ENCODE measurements around the gene MAN1A1. TPM values are rescaled to one million over a fixed set of nuclear protein-coding genes. Genes with fewer than 3 reads are reported as not detected.

Gene MAN1A1
- total RNA-seq, 1 experiment from 2014 or later = 0.06 TPM

DNA sequence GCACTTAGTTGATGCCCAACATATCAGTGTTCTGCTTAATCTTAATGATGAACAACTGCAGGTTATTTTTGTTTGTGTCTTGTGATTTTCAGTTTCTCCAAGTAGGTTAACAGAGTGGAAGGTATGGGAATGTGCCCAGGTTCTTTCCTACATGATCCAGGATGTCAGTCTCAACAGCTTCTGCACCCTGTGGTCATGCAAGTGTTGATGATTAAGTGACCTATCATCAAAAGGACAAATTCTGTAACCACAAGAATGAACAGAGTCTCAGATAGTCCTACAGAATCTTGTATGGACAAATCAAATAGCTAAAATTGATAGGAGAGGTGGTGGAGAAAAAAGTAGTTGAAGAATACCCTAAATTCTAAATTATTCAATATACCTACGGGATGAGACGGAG is 26.1 kb downstream of the MAN1A1 start:
- TF ChIP-seq, protein P1, sequence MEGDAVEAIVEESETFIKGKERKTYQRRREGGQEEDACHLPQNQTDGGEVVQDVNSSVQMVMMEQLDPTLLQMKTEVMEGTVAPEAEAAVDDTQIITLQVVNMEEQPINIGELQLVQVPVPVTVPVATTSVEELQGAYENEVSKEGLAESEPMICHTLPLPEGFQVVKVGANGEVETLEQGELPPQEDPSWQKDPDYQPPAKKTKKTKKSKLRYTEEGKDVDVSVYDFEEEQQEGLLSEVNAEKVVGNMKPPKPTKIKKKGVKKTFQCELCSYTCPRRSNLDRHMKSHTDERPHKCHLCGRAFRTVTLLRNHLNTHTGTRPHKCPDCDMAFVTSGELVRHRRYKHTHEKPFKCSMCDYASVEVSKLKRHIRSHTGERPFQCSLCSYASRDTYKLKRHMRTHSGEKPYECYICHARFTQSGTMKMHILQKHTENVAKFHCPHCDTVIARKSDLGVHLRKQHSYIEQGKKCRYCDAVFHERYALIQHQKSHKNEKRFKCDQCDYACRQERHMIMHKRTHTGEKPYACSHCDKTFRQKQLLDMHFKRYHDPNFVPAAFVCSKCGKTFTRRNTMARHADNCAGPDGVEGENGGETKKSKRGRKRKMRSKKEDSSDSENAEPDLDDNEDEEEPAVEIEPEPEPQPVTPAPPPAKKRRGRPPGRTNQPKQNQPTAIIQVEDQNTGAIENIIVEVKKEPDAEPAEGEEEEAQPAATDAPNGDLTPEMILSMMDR (conservative IDR thresholded peaks at IDR 0.05; ENCODE audit: low read depth, low read length) = no peak
- TF ChIP-seq EZH2 (IDR thresholded peaks at IDR 0.05; ENCODE audit: borderline replicate concordance, low read depth, low read length, poor library complexity, severe bottlenecking) = no peak
- ChIA-PET POLR2A (ENCODE audit: low non-redundant PET) (interaction anchor here (0.7 kb wide), 1 partner anchor 165 kb away, joined by 3 read pairs; no protein-coding TSS in a partner anchor), CTCF (no interaction called here)
- no peaks in the 10 kb centered on the region for H3K4me1 ChIP-seq (ENCODE audit: insufficient read depth, low read length, poor library complexity, severe bottlenecking)
- no peaks in the 10 kb centered on the region for H3K9me3 ChIP-seq (ENCODE audit: low read depth, low read length, poor library complexity, severe bottlenecking)
- no peaks in the 10 kb centered on the region for H3K36me3 ChIP-seq (ENCODE audit: insufficient read depth, low read length, poor library complexity, severe bottlenecking)
- no peaks in the 10 kb centered on the region for H3K27me3 ChIP-seq (replicated peaks; ENCODE audit: insufficient read depth, low read depth, low read length, poor library complexity)
- no peak overlapping the region for H3K27ac ChIP-seq (ENCODE audit: low read depth, low read length, poor library complexity, severe bottlenecking)
- H3K4me3 ChIP-seq (ENCODE audit: low read depth, low read length, poor library complexity, severe bottlenecking) = no peak overlapping the region
- DNase-seq (ENCODE audit: low spot score) = no peak
- intact Hi-C loops (cut with micrococcal nuclease; ENCODE audit: unreplicated experiment) = loop anchor here (1.0 kb wide), 1 partner anchor 20 kb away; no protein-coding TSS in a partner anchor
- BruUV-seq (replicated peaks) = no TSS peak

DNA sequence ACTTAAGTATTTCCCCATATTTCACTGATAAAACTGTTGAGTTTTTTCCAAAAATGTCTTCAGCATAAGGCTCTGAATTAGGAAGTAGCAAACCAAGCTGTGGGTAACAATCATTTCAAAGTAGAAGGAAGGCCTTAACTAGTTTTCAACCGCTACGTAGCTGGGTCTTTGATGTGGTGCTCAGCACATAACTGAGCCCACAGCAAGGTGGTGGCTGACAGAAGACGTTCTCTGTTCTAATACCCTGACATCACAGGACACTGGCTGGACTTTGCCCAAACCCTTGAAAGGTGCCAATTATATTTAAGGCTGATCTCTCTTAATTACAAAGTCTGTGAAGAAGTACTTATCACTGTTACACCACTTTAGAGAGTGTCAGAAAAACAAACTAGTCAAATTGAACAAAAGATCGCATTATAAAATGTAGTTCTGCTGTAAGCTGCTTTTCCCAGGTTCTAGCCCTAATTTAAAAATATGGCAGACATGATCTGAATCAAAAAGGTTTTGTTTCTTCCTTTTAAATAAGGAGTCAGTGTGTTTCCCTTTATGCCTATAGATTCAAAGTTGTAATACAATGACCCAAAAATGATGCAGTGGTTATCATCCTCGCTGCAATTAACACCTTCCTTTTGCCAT is 26.7 kb downstream of the MAN1A1 start:
- H3K27me3 ChIP-seq (replicated peaks; ENCODE audit: insufficient read depth, low read depth, low read length, poor library complexity) = no peaks in the 10 kb centered on the region
- H3K27ac ChIP-seq (ENCODE audit: low read depth, low read length, poor library complexity, severe bottlenecking) = no peak overlapping the region
- intact Hi-C loops (cut with micrococcal nuclease; ENCODE audit: unreplicated experiment) = loop anchor here (1.0 kb wide), 1 partner anchor 20 kb away; no protein-coding TSS in a partner anchor
- ChIA-PET CTCF (no interaction called here), POLR2A (ENCODE audit: low non-redundant PET) (no interaction called here)
- H3K36me3 ChIP-seq (ENCODE audit: insufficient read depth, low read length, poor library complexity, severe bottlenecking) = no peaks in the 10 kb centered on the region
- H3K9me3 ChIP-seq (ENCODE audit: low read depth, low read length, poor library complexity, severe bottlenecking) = no peaks in the 10 kb centered on the region
- no peak for DNase-seq (ENCODE audit: low spot score)
- H3K4me1 ChIP-seq (ENCODE audit: insufficient read depth, low read length, poor library complexity, severe bottlenecking) = no peaks in the 10 kb centered on the region
- no peak overlapping the region for H3K4me3 ChIP-seq (ENCODE audit: low read depth, low read length, poor library complexity, severe bottlenecking)
- no peak for TF ChIP-seq EZH2 (IDR thresholded peaks at IDR 0.05; ENCODE audit: borderline replicate concordance, low read depth, low read length, poor library complexity, severe bottlenecking)
- TF ChIP-seq, protein P1 (conservative IDR thresholded peaks at IDR 0.05; ENCODE audit: low read depth, low read length) = no peak
- BruUV-seq (replicated peaks) = no TSS peak

DNA sequence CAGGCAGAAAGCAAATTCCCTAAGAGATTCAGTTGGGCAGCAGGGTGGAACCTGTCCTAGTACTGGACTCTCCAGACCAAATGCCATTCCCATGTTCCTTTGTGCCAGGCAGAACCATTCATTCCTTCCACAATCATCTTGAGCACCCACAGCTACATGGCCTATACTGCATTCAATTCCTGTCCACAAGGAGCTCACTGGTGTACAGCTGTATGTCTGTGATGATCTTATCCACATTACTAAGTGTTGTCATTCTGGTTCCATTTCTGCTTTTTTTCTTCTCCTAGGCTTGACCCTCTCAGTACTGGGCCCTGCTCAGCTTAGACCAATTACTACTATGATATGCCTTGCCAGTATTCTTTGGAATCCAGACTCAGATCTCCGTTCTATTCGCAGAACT is 27.5 kb downstream of the MAN1A1 start:
- no peaks in the 10 kb centered on the region for H3K36me3 ChIP-seq (ENCODE audit: insufficient read depth, low read length, poor library complexity, severe bottlenecking)
- H3K9me3 ChIP-seq (ENCODE audit: low read depth, low read length, poor library complexity, severe bottlenecking) = no peaks in the 10 kb centered on the region
- TF ChIP-seq, protein P1 (conservative IDR thresholded peaks at IDR 0.05; ENCODE audit: low read depth, low read length) = no peak
- no peak for TF ChIP-seq EZH2 (IDR thresholded peaks at IDR 0.05; ENCODE audit: borderline replicate concordance, low read depth, low read length, poor library complexity, severe bottlenecking)
- DNase-seq (ENCODE audit: low spot score) = no peak
- H3K27ac ChIP-seq (ENCODE audit: low read depth, low read length, poor library complexity, severe bottlenecking) = no peak overlapping the region
- no TSS peak for BruUV-seq (replicated peaks)
- POLR2A ChIA-PET (ENCODE audit: low non-redundant PET) = no interaction called here
- H3K4me3 ChIP-seq (ENCODE audit: low read depth, low read length, poor library complexity, severe bottlenecking) = no peak overlapping the region
- intact Hi-C loops (cut with micrococcal nuclease; ENCODE audit: unreplicated experiment) = no loop called here
- CTCF ChIA-PET = no interaction called here
- H3K27me3 ChIP-seq (replicated peaks; ENCODE audit: insufficient read depth, low read depth, low read length, poor library complexity) = no peaks in the 10 kb centered on the region
- no peaks in the 10 kb centered on the region for H3K4me1 ChIP-seq (ENCODE audit: insufficient read depth, low read length, poor library complexity, severe bottlenecking)

All from A673 (cell line).